PC-3 (cell line): Measurements from ENCODE around the gene GNRH2.

Experiments used
- EZH2 ChIP-seq: fragments of 300-600 bp; sonication (generic); IDR thresholded peaks from one replicate; pipeline ENCODE4 v1.6.1; 2017; ENCODE audit warnings: antibody characterized with exemption, mild to moderate bottlenecking, low read length; ENCODE audit not compliant: unreplicated experiment
- EZH2phosphoT487 ChIP-seq: fragments of 300-600 bp; sonication (generic); IDR thresholded peaks from 2 replicates; pipeline ENCODE4 v1.6.1; 2018; ENCODE audit warnings: mild to moderate bottlenecking, antibody characterized with exemption, low read length, borderline replicate concordance
- TF ChIP-seq, protein P1 (sequence below): fragments of 300-600 bp; sonication (generic); conservative IDR thresholded peaks from 2 replicates; pipeline ENCODE4 v1.5.1; 2017; ENCODE audit warnings: antibody characterized with exemption, low read depth, mild to moderate bottlenecking, low read length

DNA sequence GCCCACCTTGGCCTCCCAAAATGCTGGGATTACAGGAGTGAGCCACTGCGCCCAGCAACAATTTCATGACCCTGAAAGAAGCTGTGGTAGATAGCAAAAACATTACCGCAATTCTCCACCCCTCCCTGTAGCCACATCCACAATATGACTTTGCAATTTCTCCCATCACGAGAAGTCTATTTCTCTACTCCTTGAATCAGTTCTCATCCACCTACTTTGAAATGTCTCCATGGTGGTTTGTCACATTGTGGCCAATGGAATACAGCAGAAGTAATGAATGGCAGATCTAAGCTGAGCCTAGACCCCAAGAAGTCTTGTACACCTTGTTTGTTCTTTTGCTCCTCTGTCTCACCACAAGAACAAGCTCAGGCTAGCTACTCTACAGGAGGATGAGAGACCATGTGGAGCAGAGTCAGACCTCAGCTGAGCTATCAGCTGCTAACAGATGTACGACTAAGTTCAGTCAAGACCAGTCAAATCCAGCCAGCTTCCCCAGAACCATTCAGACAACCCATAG, 34.3 kb downstream of the GNRH2 start:
- TF ChIP-seq EZH2 (no peak), EZH2phosphoT487 (no peak)
- TF ChIP-seq, protein P1, sequence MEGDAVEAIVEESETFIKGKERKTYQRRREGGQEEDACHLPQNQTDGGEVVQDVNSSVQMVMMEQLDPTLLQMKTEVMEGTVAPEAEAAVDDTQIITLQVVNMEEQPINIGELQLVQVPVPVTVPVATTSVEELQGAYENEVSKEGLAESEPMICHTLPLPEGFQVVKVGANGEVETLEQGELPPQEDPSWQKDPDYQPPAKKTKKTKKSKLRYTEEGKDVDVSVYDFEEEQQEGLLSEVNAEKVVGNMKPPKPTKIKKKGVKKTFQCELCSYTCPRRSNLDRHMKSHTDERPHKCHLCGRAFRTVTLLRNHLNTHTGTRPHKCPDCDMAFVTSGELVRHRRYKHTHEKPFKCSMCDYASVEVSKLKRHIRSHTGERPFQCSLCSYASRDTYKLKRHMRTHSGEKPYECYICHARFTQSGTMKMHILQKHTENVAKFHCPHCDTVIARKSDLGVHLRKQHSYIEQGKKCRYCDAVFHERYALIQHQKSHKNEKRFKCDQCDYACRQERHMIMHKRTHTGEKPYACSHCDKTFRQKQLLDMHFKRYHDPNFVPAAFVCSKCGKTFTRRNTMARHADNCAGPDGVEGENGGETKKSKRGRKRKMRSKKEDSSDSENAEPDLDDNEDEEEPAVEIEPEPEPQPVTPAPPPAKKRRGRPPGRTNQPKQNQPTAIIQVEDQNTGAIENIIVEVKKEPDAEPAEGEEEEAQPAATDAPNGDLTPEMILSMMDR, result no peak
